ENCODE results near the gene GPR68. TPM values are rescaled to one million over a fixed set of nuclear protein-coding genes. Genes with fewer than 3 reads are reported as not detected.
"Not testable (repeated sequence)": the region's sequence is repeated elsewhere in the genome, so short reads cannot be mapped to it uniquely, and the experiment has no call there.

GPR68 gene
- total RNA-seq, 2 donors from 2014 or later, result 0.55 to 1.4 TPM

DNA sequence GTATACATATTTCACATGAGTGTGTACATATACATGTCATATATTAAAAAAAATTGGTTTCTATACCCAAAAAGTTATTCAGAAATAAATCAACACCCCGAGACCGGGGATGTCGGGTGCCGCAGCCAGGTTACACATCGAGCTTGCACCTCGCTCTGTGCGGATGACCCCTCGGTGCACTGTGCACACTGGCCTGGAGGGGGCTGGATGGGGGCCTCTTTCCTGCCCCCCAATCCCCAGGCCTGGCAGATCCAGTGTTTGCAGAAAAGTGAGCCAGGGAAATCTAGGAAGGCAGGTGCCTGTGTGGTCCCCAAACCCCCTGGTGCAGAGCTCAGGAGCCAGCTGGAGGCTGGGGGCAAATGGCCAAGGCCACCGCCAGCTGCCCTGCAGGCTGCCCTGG, 27.1 kb upstream of the GPR68 start:
- Histone ChIP-seq H3K27me3 (no peaks in the 10 kb centered on the region), H3K4me3 (no peak overlapping the region), H3K4me1 (peaks cover 0 to 8% of the 10 kb centered on the region in 2 donors), H3K36me3 (no peaks in the 10 kb centered on the region), H3K27ac (no peak overlapping the region), H3K9me3 (no peaks in the 10 kb centered on the region)
- DNase-seq (ENCODE audit: low spot score), result no peak
- TF ChIP-seq CTCF (IDR thresholded peaks at IDR 0.05), result no peak

GRCh38 chr14:91270619-91271018, 26.1 kb upstream of the GPR68 start:
- TF ChIP-seq CTCF (IDR thresholded peaks at IDR 0.05), result no peak
- H3K27ac ChIP-seq, result no peak overlapping the region
- DNase-seq (ENCODE audit: low spot score), result no peak
- H3K4me3 ChIP-seq, result no peak overlapping the region
- H3K4me1 ChIP-seq, result peaks cover 0 to 8% of the 10 kb centered on the region in 2 donors
- H3K36me3 ChIP-seq, result no peaks in the 10 kb centered on the region
- no peaks in the 10 kb centered on the region for H3K9me3 ChIP-seq
- H3K27me3 ChIP-seq, result no peaks in the 10 kb centered on the region

- H3K4me1 ChIP-seq, result peaks cover 0 to 8% of the 10 kb centered on the region in 2 donors
- no peak for TF ChIP-seq CTCF (IDR thresholded peaks at IDR 0.05)
Observed at GRCh38 chr14:91270188-91270587, 25.7 kb upstream of the GPR68 start.

DNA sequence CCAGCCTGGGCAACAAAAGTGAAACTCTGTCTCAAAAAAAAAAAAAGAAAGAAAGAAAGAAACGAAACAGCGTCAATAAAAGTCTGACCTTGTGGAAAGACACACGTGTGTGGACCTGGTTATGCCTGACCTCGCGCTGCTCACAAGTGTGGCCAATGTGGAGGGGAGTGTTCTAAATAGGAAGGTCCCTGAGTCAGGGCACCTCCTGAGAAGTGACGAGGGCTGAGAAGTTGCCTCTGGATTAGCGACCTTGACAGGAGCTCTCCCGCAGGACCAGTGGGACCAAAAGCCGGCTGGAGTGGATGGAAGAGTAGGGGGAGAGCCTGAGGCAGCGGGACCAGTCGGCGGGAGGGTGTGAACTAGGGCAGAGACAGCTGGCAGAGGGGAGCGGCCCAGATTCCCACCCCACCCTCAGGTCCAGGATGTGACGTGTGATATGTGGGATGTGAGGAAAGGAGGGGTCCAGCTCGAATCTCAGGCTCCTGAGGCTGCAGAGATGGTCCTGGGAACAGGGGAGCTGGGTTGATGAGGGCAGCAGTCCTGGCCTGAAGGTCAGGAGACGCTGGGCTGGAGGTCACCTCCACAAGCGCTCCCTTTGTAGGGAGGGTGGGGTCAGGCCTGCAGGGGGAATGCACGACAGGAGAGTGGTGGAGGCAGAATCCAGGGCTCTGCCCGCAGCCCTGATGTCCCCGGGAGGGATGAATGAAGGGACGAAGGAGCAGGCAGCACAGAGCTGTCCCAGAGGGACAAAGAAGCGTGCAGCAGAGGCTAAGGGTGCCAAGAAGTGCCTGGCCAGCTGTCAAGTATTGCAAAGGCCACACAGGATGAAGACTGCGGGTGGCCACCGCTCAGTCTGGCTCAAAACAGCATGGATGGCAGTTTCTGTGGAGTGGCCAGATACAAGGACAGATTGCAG, 24.8 kb upstream of the GPR68 start:
- no peaks in the 10 kb centered on the region for H3K9me3 ChIP-seq
- DNase-seq (ENCODE audit: low spot score), result no peak
- peak overlapping the region in 1 of 2 donors; percentile 22 for H3K4me3 ChIP-seq
- H3K27ac ChIP-seq, result no peak overlapping the region
- H3K4me1 ChIP-seq, result peaks cover 0 to 14% of the 10 kb centered on the region in 2 donors
- no peaks in the 10 kb centered on the region for H3K27me3 ChIP-seq
- H3K36me3 ChIP-seq, result no peaks in the 10 kb centered on the region
- TF ChIP-seq CTCF (IDR thresholded peaks at IDR 0.05), result no peak

More at GRCh38 chr14:91270188-91270587, 25.7 kb upstream of the GPR68 start:
- Histone ChIP-seq H3K4me3 (no peak overlapping the region), H3K27me3 (no peaks in the 10 kb centered on the region), H3K36me3 (no peaks in the 10 kb centered on the region), H3K9me3 (no peaks in the 10 kb centered on the region), H3K27ac (no peak overlapping the region)
- no peak for DNase-seq (ENCODE audit: low spot score)

DNA sequence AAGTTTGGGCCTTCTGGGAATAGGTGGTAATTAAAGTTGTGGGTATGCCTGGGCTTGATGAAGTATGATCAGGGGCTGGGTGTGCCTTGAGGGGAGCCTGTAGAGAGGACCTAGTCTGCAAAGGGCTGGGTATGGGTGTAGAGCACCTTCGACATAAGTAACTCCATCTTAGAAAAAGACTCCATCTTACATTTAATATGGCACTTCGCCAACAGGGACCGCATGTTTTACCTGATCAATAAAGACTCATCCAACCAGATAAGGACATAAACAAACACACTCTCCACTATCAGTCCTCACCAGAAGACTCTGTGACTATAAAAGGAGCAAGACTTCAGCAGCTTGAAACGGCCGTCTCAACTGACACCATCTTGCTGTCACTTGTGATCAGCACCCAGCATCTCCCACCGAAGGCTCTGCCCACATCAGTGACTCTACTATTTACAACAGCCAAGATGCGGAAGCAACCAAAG, 23.5 kb upstream of the GPR68 start:
- DNase-seq (ENCODE audit: low spot score), result no peak
- Histone ChIP-seq H3K27ac (no peak overlapping the region), H3K27me3 (no peaks in the 10 kb centered on the region), H3K4me3 (no peak overlapping the region), H3K4me1 (peaks cover 0 to 19% of the 10 kb centered on the region in 2 donors), H3K36me3 (no peaks in the 10 kb centered on the region), H3K9me3 (no peaks in the 10 kb centered on the region)
- TF ChIP-seq CTCF (IDR thresholded peaks at IDR 0.05), result no peak

- not testable (repeated sequence) for H3K4me3 ChIP-seq; H3K27ac ChIP-seq; H3K9me3 ChIP-seq; DNase-seq (ENCODE audit: low spot score); H3K27me3 ChIP-seq; H3K36me3 ChIP-seq
- peaks cover 0 to 19% of the 10 kb centered on the region in 2 donors for H3K4me1 ChIP-seq
Observed at GRCh38 chr14:91266276-91266675, 21.8 kb upstream of the GPR68 start.
